ENCODE data around the gene ZNF837.

DNA sequence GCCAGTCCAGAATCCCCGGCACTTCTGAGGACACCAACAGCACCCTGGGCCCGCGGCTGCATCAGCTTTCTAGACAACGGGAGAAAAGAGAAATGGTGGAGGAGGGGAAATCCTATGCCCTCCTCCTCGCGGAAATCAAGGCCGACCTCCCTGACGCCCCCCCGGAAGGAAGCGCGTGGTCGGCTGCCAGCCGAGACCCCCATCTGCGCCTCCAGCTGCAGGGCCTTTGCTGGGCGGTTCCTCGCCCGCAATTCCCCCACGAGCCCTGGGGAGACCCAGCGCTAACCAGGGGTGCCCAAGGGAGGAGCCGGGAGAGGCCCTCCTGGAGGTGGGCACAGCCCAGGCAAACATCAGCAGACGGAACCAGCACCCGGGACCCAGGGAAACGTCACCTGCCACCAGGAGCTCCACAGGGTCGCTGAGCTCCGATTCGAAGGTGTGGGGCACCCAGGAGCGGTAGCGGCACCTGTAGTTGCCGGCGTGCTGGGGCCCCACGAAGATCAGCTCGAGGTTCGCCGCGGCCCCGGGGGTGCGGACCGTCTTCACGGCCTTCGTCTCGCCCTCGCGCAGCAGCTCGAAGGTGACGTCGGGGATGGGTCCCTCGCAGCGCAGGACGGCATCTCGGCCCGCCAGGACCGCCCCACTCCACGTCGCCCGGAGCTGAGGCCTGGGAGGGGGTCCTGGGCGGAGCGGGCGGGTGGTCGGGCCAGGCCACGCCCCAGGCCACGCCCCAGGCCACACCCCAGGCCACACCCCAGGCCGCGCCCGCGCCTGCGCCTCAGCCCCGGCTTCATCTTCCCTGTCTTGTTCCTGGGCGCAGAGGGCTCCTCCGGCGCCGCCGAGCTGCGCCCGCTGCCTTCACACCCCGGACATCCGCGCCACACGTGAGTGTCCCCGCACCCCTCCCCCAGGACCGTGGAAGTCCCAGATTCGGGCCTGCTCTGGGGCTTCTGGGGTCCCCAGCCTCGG lies 33.6 kb downstream of the ZNF837 start:
- TF ChIP-seq CTCF (IDR thresholded peaks at IDR 0.05; ENCODE audit: poor library complexity) (no peak), EZH2phosphoT487 (IDR thresholded peaks at IDR 0.05; ENCODE audit: low read depth, severe bottlenecking, unreplicated experiment) (no peak), EZH2 (IDR thresholded peaks at IDR 0.05; ENCODE audit: borderline replicate concordance) (no peak)

Data from hepatocyte (in vitro differentiated cells).